ENCODE data around the gene HACD4.
A peak's percentile ranks its signal among the peaks of the same experiment; 100 is the strongest.

Gene HACD4

DNA sequence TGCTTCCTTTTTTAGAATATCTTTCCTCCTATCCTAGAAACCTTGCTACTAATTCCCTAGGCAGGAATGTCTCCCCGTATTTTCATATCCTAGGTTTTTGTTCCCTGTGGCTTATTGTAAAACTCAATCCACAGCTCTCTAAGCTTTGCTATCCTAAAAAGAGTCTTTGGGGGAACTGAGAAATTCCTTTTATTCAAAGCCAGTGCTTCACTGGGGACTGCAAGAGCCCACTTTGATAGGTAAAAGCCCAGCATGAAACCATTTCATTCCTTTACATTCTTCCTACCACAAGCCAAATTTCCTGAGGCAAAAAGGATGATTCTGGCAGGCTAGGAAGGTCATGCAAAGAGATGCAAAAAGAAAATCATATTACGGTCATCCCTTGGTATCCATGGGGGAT lies 5.8 kb upstream of the HACD4 start:
- no peak overlapping the region for H3K4me3 ChIP-seq (ENCODE audit: low read length)
- TF ChIP-seq, protein P1, sequence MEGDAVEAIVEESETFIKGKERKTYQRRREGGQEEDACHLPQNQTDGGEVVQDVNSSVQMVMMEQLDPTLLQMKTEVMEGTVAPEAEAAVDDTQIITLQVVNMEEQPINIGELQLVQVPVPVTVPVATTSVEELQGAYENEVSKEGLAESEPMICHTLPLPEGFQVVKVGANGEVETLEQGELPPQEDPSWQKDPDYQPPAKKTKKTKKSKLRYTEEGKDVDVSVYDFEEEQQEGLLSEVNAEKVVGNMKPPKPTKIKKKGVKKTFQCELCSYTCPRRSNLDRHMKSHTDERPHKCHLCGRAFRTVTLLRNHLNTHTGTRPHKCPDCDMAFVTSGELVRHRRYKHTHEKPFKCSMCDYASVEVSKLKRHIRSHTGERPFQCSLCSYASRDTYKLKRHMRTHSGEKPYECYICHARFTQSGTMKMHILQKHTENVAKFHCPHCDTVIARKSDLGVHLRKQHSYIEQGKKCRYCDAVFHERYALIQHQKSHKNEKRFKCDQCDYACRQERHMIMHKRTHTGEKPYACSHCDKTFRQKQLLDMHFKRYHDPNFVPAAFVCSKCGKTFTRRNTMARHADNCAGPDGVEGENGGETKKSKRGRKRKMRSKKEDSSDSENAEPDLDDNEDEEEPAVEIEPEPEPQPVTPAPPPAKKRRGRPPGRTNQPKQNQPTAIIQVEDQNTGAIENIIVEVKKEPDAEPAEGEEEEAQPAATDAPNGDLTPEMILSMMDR (conservative IDR thresholded peaks at IDR 0.05; ENCODE audit: low read length), result no peak
- DNase-seq (ENCODE audit: low read depth), result no peak

DNA sequence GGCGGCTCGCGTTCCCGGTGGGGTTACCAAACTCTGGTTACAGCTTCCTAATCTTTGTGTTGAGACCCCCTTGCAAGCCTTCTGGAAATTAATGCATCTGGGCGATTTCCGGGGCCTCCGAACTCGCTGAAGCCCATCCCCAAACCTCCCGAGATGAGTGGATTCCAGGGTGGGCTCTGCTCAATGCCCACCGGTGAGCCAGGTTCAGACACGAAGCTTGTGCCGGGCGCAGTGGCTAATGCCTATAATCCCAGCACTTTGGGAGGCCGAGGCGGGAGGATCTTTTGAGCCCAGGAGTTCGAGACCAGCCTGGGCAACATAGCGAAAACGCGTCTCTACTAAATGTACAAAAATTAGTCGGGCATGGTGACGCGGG lies 356 bp upstream of the HACD4 start:
- no peak for DNase-seq (ENCODE audit: low read depth)
- TF ChIP-seq, protein P1 (conservative IDR thresholded peaks at IDR 0.05; ENCODE audit: low read length), result no peak
- peak overlapping the region; percentile 72 for H3K4me3 ChIP-seq (ENCODE audit: low read length)

DNA sequence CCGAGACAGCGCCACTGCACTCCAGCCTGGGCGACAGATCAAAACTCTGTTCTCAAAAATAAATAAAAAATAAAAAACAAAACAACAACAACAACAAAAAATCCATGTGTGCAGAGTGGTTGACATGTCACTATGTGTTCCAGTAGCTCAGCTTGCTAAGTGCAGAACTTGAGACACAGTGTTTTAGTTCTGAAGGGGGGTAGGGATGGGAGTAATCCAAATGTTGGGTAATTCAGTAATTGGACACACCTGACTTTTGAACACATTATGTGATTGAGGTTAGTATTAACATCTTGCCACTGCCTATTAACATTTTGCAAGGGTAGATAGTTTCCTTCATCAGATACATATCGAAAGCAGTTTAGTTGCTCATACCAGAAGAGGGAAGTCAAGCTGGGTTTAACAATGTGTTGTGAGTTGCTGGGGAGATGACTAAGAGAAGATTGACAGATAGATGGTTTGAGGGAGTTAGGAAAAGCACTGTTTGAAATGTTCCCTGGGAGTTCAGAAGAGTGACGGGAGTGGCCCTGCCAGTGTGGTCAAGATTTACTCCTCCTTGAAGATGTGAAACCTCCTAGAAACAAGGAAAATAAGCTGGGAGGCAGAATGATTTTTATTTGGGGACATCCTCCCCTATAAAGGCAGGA lies 928 bp downstream of the HACD4 start:
- peak; percentile 72 for DNase-seq (ENCODE audit: low read depth)
- TF ChIP-seq, protein P1 (conservative IDR thresholded peaks at IDR 0.05; ENCODE audit: low read length), result no peak
- H3K4me3 ChIP-seq (ENCODE audit: low read length), result peak overlapping the region; percentile 72

DNA sequence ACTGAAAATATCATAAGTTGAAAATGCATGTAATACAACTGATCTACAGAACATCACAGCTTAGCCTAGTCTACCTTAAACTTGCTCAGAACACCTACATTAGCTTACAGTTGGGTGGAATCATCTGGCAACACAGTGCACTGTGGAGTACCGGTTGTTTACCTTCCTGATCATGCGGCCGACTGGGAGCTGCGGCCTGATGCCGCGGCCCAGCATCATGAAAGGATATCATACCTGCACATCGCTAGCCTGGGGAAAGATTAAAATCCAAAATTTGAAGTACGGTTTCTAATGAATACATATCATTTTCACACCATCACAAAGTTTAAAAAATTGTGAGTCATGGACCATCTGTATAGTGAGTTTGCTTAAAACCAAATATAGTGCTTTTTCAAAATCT lies 1.8 kb downstream of the HACD4 start:
- no peak for DNase-seq (ENCODE audit: low read depth)
- TF ChIP-seq, protein P1 (conservative IDR thresholded peaks at IDR 0.05; ENCODE audit: low read length), result no peak
- H3K4me3 ChIP-seq (ENCODE audit: low read length), result no peak overlapping the region

DNA sequence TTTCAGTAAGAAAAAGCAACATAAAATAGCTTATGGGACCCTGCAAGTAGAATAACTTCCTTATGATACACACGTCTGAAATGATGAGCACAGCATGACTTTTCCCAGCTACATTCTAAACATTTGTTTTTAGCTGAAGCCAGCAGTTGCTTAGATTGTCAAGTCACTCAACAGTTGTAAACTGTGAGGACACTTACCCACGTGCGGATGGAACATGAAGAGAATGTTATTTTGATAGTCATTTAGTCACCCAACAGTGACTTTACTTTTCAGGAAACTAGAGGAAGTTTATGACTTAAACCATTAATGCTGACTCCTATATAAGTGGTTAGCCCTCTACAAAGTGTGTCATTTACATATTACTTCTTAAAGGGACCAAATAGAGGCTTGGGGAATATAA lies 3.0 kb downstream of the HACD4 start:
- no peak for DNase-seq (ENCODE audit: low read depth)
- H3K4me3 ChIP-seq (ENCODE audit: low read length), result no peak overlapping the region
- TF ChIP-seq, protein P1 (conservative IDR thresholded peaks at IDR 0.05; ENCODE audit: low read length), result no peak

DNA sequence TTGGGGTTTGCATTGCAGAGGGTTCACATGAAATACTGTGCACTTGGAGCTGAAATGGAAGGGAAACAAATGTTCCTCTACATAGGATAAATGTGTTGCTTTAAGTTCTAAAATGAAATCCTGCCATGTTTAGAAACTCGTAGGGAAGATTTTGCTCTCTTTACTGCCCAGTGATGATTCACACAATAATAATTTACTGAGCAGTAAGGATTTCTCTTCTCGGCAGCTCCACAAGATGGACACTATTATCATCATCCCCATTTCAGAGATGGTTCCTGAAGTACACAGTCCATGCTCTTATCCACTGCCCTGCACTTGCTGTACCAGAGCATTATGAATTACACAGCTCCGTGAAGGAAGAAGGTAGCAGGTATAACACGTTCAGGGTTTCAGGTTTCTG lies 4.1 kb downstream of the HACD4 start:
- H3K4me3 ChIP-seq (ENCODE audit: low read length), result no peak overlapping the region
- TF ChIP-seq, protein P1 (conservative IDR thresholded peaks at IDR 0.05; ENCODE audit: low read length), result no peak; the same call in 1 of the 2 replicates
- DNase-seq (ENCODE audit: low read depth), result peak; percentile 41

DNA sequence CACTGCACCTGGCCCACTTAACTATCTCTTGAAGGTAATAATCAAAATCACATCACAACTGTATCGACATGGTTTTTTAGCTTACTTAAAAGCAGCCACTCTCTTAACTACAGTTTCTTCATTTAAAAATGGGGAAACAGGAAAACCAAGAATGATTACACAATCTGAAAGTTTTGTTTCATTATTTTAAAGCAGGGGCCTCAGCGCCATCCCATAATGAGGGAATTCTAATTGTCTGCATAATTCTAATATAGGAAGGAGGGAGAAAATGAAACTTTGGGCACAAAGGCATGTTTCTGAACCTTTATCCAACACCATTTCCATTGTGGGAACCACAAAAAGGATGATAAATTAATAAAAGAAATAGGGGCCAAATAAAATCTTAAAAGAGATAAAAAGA lies 7.6 kb downstream of the HACD4 start:
- TF ChIP-seq, protein P1 (conservative IDR thresholded peaks at IDR 0.05; ENCODE audit: low read length), result no peak
- H3K4me3 ChIP-seq (ENCODE audit: low read length), result no peak overlapping the region
- DNase-seq (ENCODE audit: low read depth), result no peak
